Transverse colon (tissue), 4 donors: ENCODE data around the gene SRPX2. TPM values are rescaled to one million over a fixed set of nuclear protein-coding genes. Genes with fewer than 3 reads are reported as not detected.

ENCODE experiments used
- total RNA-seq, 4 donors: library from RNA; depleted of rRNA; stranded (reverse); fragments of >200 nt; gene quantifications; one replicate each; pipeline ENCODE4 v1.1.0, GENCODE V29; 2016

Gene SRPX2
- total RNA-seq, 4 donors from 2014 or later, result 9.3 to 72.2 (median 13.1) TPM

Other genes with a start within 250 kb of the SRPX2 start
- gene PCDH19, start 233.9 kb upstream of the SRPX2 start, total RNA-seq, result 1 to 10 TPM in 1 of 4 donors, under 1 TPM in 3; 0.37 to 1.4 (median 0.60) TPM
- gene TNMD, start 59.3 kb upstream of the SRPX2 start, total RNA-seq, result 1 to 10 TPM in 1 of 4 donors, under 1 TPM in 1, not detected in 2; 0.68 to 1.1 TPM
- gene TSPAN6, start 7.4 kb upstream of the SRPX2 start, total RNA-seq, result 100 to 1,000 TPM in 2 of 4 donors, 10 to 100 TPM in 2; 16.7 to 114 (median 70.3) TPM
- gene SYTL4, start 87.9 kb downstream of the SRPX2 start, total RNA-seq, result 10 to 100 TPM; 39.0 to 49.7 (median 43.1) TPM
- gene CSTF2, start 176.2 kb downstream of the SRPX2 start, total RNA-seq, result 10 to 100 TPM; 15.3 to 26.5 (median 18.0) TPM
- gene NOX1, start 230.2 kb downstream of the SRPX2 start, total RNA-seq, result 10 to 100 TPM; 17.6 to 31.8 (median 23.7) TPM